HG02678 (cell line): Measurements from ENCODE around the gene DNAJC22.

ENCODE experiments used
- ATAC-seq: cut with Tn5 transposase; IDR thresholded peaks from one replicate; pipeline ENCODE4 v1.9.1; 2021; ENCODE audit warnings: mild to moderate bottlenecking, moderate library complexity; ENCODE audit not compliant: unreplicated experiment

The DNAJC22 gene

DNA sequence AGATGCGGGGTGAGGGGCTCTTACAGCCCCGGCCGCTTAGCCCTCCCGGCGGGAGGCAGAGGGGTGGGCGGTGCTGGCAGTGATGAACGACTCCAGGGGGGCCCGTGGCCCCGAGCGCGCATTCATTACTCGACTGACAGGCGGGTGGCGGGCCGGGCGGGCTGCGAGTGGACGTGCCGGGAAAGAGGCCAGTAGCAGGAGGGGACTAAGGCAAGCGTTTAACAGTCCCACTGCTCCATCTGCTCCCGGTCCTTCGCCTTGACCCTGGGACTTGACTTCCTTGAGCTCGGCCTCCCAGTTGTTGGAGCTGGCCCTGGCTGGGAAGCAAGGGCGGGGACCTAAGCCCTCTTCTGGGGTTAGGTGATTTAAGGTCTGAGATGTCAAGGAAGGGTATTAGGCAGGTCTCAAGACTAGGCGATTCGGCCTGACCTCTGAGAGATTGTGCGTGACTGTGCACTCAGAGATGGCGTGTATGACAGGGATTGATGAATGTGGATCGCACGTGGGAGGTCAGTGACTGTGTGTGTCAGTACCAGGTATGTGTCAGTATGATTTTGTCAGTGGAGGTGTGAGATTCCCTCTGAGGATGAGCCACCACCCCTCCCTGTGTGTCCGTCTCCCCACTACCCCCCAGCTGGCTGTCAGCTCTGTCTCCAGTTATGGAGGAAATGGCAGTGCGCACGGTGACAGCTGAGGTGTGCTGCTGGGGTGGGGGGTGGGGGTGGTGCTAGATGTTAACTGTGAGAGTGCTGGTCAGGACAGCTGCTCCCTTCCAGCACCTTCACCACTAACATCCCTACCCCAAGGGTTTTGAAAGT, 3.6 kb upstream of the DNAJC22 start:
- no peak for ATAC-seq

DNA sequence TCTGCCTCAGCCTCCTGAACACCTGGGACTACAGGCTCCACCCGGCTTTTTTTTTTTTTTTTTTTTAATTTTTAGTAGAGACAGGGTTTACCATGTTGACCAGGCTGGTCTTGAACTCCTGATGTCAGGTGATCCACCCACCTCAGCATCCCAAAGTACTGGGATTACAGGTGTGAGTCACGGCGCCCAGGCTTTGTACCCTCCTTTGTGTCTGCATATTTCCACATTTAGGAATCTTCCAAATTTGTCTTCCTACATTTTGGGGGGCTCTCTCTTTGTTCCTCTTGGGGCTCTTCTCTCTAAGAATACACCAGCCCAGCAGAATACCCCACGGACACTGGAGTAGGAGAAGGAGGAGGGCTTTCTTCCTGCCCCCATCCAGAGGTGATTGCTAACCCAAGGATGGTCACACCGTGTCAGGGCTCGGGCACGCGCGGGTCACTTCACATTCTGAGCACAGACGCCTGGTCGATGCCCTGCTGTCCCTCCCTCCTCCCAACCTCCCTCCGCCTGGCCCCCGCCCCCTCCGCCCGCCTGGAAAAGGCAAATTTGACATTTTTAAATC, 2.1 kb upstream of the DNAJC22 start:
- ATAC-seq, result no peak

GRCh38 chr12:49345051-49345824, 1.4 kb upstream of the DNAJC22 start:
- no peak for ATAC-seq

GRCh38 chr12:49345825-49346658, 646 bp upstream of the DNAJC22 start:
- ATAC-seq, result no peak

GRCh38 chr12:49347311-49348193, 864 bp downstream of the DNAJC22 start:
- no peak for ATAC-seq

- no peak for ATAC-seq
These were observed 2.1 kb downstream of the DNAJC22 start for GRCh38 chr12:49348781-49349180.

DNA sequence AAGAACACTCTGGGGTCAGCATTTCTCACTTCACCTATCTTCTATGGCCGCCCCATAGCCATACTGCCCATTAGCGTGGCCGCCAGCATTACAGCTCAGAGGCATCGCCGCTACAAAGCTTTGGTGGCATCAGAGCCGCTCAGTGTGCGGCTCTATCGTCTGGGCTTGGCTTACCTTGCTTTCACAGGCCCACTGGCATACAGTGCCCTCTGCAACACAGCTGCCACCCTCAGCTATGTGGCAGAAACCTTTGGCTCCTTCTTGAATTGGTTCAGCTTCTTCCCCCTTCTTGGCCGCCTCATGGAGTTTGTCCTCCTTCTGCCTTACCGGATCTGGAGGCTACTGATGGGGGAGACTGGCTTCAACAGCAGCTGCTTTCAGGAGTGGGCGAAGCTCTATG, 2.6 kb downstream of the DNAJC22 start:
- ATAC-seq, result no peak

DNA sequence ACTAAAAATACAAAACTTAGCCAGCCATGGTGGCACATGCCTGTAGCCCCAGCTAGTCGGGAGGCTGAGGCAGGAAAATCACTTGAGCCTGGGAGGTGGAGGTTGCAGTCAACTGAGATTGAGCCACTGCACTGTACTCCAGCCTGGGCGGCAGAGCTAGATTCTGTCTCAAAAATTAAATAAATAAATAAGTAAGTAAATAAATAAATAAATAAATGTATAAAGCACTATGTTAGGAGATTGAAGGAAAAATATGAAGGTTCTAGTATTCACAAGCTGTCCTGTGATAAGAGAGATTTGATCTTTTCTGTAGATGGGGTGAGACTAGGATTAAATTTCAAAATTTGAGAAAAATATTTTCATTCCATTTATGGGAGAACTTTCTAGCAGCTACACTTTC, 5.7 kb downstream of the DNAJC22 start:
- no peak for ATAC-seq

DNA sequence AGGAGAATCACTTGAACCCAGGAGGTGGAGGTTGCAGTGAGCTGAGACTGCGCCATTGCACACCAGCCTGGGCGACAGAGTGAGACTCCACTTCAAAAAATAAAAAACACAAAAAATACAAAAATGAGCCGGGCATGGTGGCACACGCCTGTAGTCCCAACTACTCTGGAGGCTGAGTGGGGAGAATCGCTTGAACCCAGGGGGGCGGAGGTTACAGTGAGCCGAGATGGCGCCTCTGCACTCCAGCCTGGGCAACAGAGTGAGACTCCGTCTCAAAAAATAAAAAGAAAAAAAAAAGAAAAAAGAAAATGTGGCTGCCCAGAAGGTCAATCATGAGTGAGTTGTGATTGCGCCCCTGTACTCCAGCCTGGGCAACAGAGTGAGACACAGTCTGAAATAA, 9.2 kb downstream of the DNAJC22 start:
- ATAC-seq, result no peak

- ATAC-seq, result no peak
These were observed 10.5 kb downstream of the DNAJC22 start for GRCh38 chr12:49357103-49357678.

- ATAC-seq, result no peak
These were observed 11.9 kb downstream of the DNAJC22 start for GRCh38 chr12:49358483-49359141.

GRCh38 chr12:49359671-49360070, 13.0 kb downstream of the DNAJC22 start:
- no peak for ATAC-seq

DNA sequence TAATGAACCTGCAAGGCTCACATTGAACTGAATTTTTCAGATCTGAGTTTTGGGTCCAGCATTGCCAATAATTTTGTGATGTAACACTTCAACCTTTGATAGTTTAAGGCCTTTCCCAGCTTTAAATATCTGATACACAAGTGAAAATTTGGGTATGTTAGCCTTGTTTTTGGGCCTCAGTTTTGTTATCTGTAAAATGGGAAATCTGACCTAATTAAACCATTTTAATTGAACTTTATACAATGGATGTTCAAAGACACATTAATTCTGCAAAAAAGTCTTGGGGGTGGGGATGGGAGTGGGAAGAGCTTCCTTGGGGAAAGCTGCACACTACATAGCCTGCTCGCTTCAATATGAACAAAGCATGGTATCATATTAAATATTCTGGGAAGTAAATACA, 15.4 kb downstream of the DNAJC22 start:
- no peak for ATAC-seq

GRCh38 chr12:49364989-49365388, 18.3 kb downstream of the DNAJC22 start:
- no peak for ATAC-seq

GRCh38 chr12:49365542-49365941, 18.9 kb downstream of the DNAJC22 start:
- no peak for ATAC-seq

DNA sequence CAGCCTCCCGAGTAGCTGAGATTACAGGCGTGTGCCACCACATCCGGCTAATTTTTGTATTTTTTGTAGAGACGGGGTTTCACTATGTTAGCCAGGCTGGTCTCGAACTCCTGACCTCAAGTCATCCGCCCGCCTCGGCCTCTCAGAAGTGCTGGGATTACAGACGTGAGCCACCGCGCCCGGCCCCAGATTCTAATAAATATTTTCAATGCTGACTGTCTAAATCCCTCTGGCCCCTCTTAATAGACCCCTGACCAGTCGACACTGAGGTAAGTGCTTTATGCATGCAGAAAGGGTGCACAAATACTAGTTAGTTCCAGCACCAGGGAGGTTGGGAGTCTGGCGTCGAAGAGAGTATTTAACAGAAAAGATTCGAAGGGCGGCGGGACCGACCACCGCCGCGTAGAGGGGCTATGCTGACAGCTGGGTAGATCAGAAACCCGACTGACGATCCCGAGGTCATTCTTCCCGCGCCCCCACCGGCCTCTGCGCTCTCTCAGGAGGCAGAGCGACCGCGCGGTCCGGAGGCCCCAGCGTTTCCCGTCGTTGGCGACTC, 19.5 kb downstream of the DNAJC22 start:
- no peak for ATAC-seq

DNA sequence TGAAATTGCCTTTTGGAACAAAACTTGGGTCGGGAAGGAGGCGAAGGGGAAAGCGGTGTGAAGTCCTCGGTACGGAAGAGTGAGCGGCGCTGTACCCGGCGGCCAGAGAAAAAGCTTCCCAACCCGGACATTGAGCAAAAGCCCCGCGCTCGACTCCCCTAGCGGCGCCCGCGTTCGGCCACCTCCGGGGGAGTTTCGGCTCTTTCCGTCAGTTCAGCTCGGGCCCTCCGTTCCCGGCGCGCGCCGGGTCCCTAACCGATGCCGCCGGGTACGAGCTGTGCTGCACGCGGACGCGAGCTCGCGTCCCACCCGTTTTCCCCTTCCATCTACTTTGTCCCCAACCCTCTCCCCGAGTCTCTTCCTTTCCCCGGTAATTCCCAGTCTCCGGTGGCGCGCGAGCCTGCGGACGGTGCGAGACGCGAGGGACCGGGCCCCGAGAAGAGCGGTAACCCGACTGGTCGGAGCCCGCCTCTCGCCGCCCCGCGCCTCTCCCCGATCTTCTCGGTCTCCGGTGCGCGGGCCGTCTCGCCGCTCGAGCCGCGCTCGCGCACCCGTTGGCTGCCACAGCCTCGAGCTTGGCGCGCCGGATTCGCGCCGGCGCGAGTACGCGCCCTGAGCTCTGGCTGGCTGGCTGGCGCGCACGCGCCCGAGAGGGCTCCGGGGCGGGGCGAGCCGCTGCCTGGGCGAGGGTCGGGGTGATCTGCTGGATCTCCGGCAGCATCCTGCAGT, 20.1 kb downstream of the DNAJC22 start:
- peak; percentile 63 for ATAC-seq
